C4-2B (cell line): ENCODE measurements around the gene STKLD1.

Source experiments
- H3K27ac ChIP-seq: fragments of 450-650 bp; 2 replicates; pipeline ENCODE4 v1.5.1; 2017
- CTCF ChIP-seq: fragments of 450-650 bp; conservative IDR thresholded peaks from 2 replicates; pipeline ENCODE4 v1.5.1; 2017; ENCODE audit warnings: mild to moderate bottlenecking
- ZFX ChIP-seq: fragments of 450-650 bp; IDR thresholded peaks from 2 replicates; pipeline ENCODE4 v1.6.1; 2017

Gene STKLD1

GRCh38 chr9:133408042-133408441 is 31.9 kb downstream of the STKLD1 start:
- no peak overlapping the region for H3K27ac ChIP-seq
- TF ChIP-seq ZFX, result no peak
- no peak for TF ChIP-seq CTCF

- TF ChIP-seq ZFX, result no peak
- no peak for TF ChIP-seq CTCF
- no peak overlapping the region for H3K27ac ChIP-seq
Measured at GRCh38 chr9:133415170-133415569, 39.0 kb downstream of the STKLD1 start.

- H3K27ac ChIP-seq, result peak within 1 kb of the TSS; percentile 77
- TF ChIP-seq CTCF (no peak), ZFX (peak; percentile 44; the same call in 1 of the 2 replicates)
Measured at GRCh38 chr9:133417541-133418461, 41.6 kb downstream of the STKLD1 start, which contains the start of gene REXO4. TSS of gene REXO4 (minus strand) at chr9:133418010. CDS start at chr9:133417844, 166 bp downstream.

GRCh38 chr9:133419005-133419404 is 42.8 kb downstream of the STKLD1 start:
- no peak overlapping the region; the same call in 1 of the 2 replicates for H3K27ac ChIP-seq
- no peak for TF ChIP-seq CTCF
- no peak for TF ChIP-seq ZFX

- TF ChIP-seq ZFX (no peak), CTCF (no peak)
- no peak overlapping the region for H3K27ac ChIP-seq
Measured at GRCh38 chr9:133420392-133420827, 44.2 kb downstream of the STKLD1 start.

GRCh38 chr9:133421615-133422542 is 45.7 kb downstream of the STKLD1 start, which contains the start of gene ADAMTS13:
TSS of gene ADAMTS13 (plus strand) at chr9:133422367. CDS start at chr9:133422444, 77 bp downstream.
- H3K27ac ChIP-seq, result no peak within 1 kb of the TSS; the same call in 1 of the 2 replicates
- TF ChIP-seq ZFX (no peak), CTCF (no peak)
